Measurements from ENCODE around the gene RAPSN. TPM values are rescaled to one million over a fixed set of nuclear protein-coding genes. Genes with fewer than 3 reads are reported as not detected.

Gene RAPSN
- total RNA-seq, 1 donor from 2014 or later = not detected

- Mint-ChIP-seq H3K36me3 (peaks cover 42% of the 10 kb centered on the region), H3K4me3 (no peak overlapping the region)
- H3K9ac ChIP-seq = no peak overlapping the region
These were observed 34.5 kb upstream of the RAPSN start for GRCh38 chr11:47483457-47483856.

DNA sequence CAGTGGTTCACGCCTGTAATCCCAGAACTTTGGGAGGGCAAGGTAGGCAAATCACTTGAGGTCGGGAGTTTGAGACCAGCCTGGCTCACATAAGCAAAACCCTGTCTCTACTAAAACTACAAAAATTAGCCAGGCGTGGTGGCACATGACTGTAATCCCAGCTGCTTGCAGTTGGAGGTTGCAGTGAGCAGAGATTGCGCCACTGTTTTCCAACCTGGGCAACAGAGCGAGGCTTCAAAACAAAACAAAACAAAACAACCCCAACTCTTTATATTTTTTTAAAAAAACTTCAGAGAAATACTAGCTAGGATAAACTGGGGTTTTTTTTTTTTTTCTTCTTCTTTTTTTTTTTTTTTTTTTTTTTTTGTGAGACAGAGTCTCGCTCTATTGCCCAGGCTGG is 31.8 kb upstream of the RAPSN start:
- Histone ChIP-seq H3F3A (ENCODE audit: low read depth) (peaks cover 2% of the 10 kb centered on the region), H3K79me2 (ENCODE audit: low read depth) (peaks cover 33% of the 10 kb centered on the region), H3K9me3 (ENCODE audit: low read depth) (no peaks in the 10 kb centered on the region), H3K4me3 (no peak overlapping the region), H3K4me2 (no peak overlapping the region), H3K27ac (no peak overlapping the region), H2AFZ (replicated peaks) (no peak overlapping the region), H3K9ac (no peak overlapping the region), H4K20me1 (ENCODE audit: low read depth) (peaks cover 33% of the 10 kb centered on the region), H3K27me3 (no peaks in the 10 kb centered on the region), H3K4me1 (no peaks in the 10 kb centered on the region), H3K36me3 (peaks cover 25% of the 10 kb centered on the region)
- Mint-ChIP-seq H3K27ac (no peak overlapping the region), H3K36me3 (peaks cover 43% of the 10 kb centered on the region), H3K27me3 (ENCODE audit: insufficient read depth, low read depth) (no peaks in the 10 kb centered on the region), H3K4me1 (no peaks in the 10 kb centered on the region), H3K4me3 (no peak overlapping the region), H3K9me3 (no peaks in the 10 kb centered on the region)
- TF ChIP-seq, protein P1, sequence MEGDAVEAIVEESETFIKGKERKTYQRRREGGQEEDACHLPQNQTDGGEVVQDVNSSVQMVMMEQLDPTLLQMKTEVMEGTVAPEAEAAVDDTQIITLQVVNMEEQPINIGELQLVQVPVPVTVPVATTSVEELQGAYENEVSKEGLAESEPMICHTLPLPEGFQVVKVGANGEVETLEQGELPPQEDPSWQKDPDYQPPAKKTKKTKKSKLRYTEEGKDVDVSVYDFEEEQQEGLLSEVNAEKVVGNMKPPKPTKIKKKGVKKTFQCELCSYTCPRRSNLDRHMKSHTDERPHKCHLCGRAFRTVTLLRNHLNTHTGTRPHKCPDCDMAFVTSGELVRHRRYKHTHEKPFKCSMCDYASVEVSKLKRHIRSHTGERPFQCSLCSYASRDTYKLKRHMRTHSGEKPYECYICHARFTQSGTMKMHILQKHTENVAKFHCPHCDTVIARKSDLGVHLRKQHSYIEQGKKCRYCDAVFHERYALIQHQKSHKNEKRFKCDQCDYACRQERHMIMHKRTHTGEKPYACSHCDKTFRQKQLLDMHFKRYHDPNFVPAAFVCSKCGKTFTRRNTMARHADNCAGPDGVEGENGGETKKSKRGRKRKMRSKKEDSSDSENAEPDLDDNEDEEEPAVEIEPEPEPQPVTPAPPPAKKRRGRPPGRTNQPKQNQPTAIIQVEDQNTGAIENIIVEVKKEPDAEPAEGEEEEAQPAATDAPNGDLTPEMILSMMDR (IDR thresholded peaks at IDR 0.05) = no peak
- TF ChIP-seq EZH2 (IDR thresholded peaks at IDR 0.05) = no peak
- no peak for TF ChIP-seq EZH2phosphoT487 (IDR thresholded peaks at IDR 0.05)
- no peak for DNase-seq (ENCODE audit: low spot score)

More at GRCh38 chr11:47483457-47483856, 34.5 kb upstream of the RAPSN start:
- Histone ChIP-seq H3K9me3 (ENCODE audit: low read depth) (no peaks in the 10 kb centered on the region), H3F3A (ENCODE audit: low read depth) (peaks cover 9% of the 10 kb centered on the region), H3K27me3 (no peaks in the 10 kb centered on the region), H3K79me2 (ENCODE audit: low read depth) (peaks cover 46% of the 10 kb centered on the region), H3K36me3 (peaks cover 35% of the 10 kb centered on the region), H3K27ac (no peak overlapping the region), H4K20me1 (ENCODE audit: low read depth) (peaks cover 34% of the 10 kb centered on the region), H3K4me2 (no peak overlapping the region), H3K4me1 (no peaks in the 10 kb centered on the region), H2AFZ (replicated peaks) (no peak overlapping the region), H3K4me3 (no peak overlapping the region)
- no peak for TF ChIP-seq EZH2 (IDR thresholded peaks at IDR 0.05)
- TF ChIP-seq EZH2phosphoT487 (IDR thresholded peaks at IDR 0.05) = no peak
- TF ChIP-seq, protein P1 (IDR thresholded peaks at IDR 0.05) = no peak
- no peaks in the 10 kb centered on the region for H3K9me3 Mint-ChIP-seq
- DNase-seq (ENCODE audit: low spot score) = no peak
- no peaks in the 10 kb centered on the region for H3K27me3 Mint-ChIP-seq (ENCODE audit: insufficient read depth, low read depth)
- no peaks in the 10 kb centered on the region for H3K4me1 Mint-ChIP-seq
- no peak overlapping the region for H3K27ac Mint-ChIP-seq

GRCh38 chr11:47478651-47479329 is 29.9 kb upstream of the RAPSN start:
- TF ChIP-seq, protein P1 (IDR thresholded peaks at IDR 0.05) = no peak
- TF ChIP-seq EZH2phosphoT487 (IDR thresholded peaks at IDR 0.05) (no peak), EZH2 (IDR thresholded peaks at IDR 0.05) (no peak)
- H3F3A ChIP-seq (ENCODE audit: low read depth) = peaks cover 6% of the 10 kb centered on the region
- no peak for DNase-seq (ENCODE audit: low spot score)
- H3K4me1 ChIP-seq = no peaks in the 10 kb centered on the region
- peaks cover 33% of the 10 kb centered on the region for H3K79me2 ChIP-seq (ENCODE audit: low read depth)
- H3K9me3 Mint-ChIP-seq = no peaks in the 10 kb centered on the region
- no peak overlapping the region for H3K9ac ChIP-seq
- H2AFZ ChIP-seq (replicated peaks) = no peak overlapping the region
- H3K27ac ChIP-seq = no peak overlapping the region
- H3K36me3 ChIP-seq = peaks cover 19% of the 10 kb centered on the region
- H3K4me3 ChIP-seq = no peak overlapping the region
- no peak overlapping the region for H3K27ac Mint-ChIP-seq
- H3K9me3 ChIP-seq (ENCODE audit: low read depth) = no peaks in the 10 kb centered on the region
- no peaks in the 10 kb centered on the region for H3K27me3 ChIP-seq
- no peaks in the 10 kb centered on the region for H3K4me1 Mint-ChIP-seq
- peaks cover 46% of the 10 kb centered on the region for H3K36me3 Mint-ChIP-seq
- H4K20me1 ChIP-seq (ENCODE audit: low read depth) = peaks cover 28% of the 10 kb centered on the region
- no peaks in the 10 kb centered on the region for H3K27me3 Mint-ChIP-seq (ENCODE audit: insufficient read depth, low read depth)
- no peak overlapping the region for H3K4me3 Mint-ChIP-seq
- no peak overlapping the region for H3K4me2 ChIP-seq

All from neural progenitor cell (in vitro differentiated cells).